Mesenchymal stem cell (in vitro differentiated cells and primary cell): ENCODE results near the gene CLIC3.

Source experiments
- DNase-seq: peaks from one replicate; pipeline ENCODE4 v3.0.0-alpha.2; 2013
- H2AFZ ChIP-seq: one replicate; pipeline ENCODE4 v1.6.1; 2013; ENCODE audit warnings: low read depth, mild to moderate bottlenecking, control low read depth, inconsistent platforms, low read length, moderate library complexity
- H2AK5ac ChIP-seq: 2 replicates; pipeline ENCODE4 v1.6.1; 2013; ENCODE audit warnings: low read length, moderate library complexity, mild to moderate bottlenecking, inconsistent platforms; ENCODE audit not compliant: severe bottlenecking
- H2BK120ac ChIP-seq: one replicate; pipeline ENCODE4 v1.6.1; 2013; ENCODE audit warnings: low read depth, mild to moderate bottlenecking, inconsistent platforms, low read length, moderate library complexity
- H2BK12ac ChIP-seq, 2 experiments: one replicate each; pipeline ENCODE4 v1.6.1; 2013; ENCODE audit warnings: inconsistent platforms in 2 of 2, low read length in 2 of 2, mild to moderate bottlenecking in 2 of 2, moderate library complexity in 2 of 2, control low read depth in 1 of 2
- H2BK15ac ChIP-seq: one replicate; pipeline ENCODE4 v1.6.1; 2013; ENCODE audit warnings: mild to moderate bottlenecking, low read depth, inconsistent platforms; ENCODE audit not compliant: poor library complexity, severe bottlenecking
- H2BK5ac ChIP-seq: 2 replicates; pipeline ENCODE4 v1.6.1; 2013; ENCODE audit warnings: low read depth, mild to moderate bottlenecking, low read length, control low read depth, inconsistent platforms; ENCODE audit not compliant: poor library complexity, severe bottlenecking
- H3K14ac ChIP-seq, 2 experiments: one replicate each; pipeline ENCODE4 v1.6.1; 2013; ENCODE audit warnings: inconsistent platforms in 2 of 2, low read length in 2 of 2, control low read depth in 1 of 2, mild to moderate bottlenecking in 1 of 2, moderate library complexity in 1 of 2
- H3K18ac ChIP-seq, 2 experiments: one replicate each; pipeline ENCODE4 v1.6.1; 2013; ENCODE audit warnings: inconsistent platforms in 2 of 2, low read length in 2 of 2, control low read depth in 1 of 2, low read depth in 1 of 2, mild to moderate bottlenecking in 1 of 2
- H3K23ac ChIP-seq, 2 experiments: one replicate each; pipeline ENCODE4 v1.6.1; 2013; ENCODE audit warnings: inconsistent platforms in 2 of 2, low read length in 2 of 2, mild to moderate bottlenecking in 2 of 2, moderate library complexity in 2 of 2, control low read depth in 1 of 2
- H3K27ac ChIP-seq: 2 replicates; pipeline ENCODE4 v1.5.1; 2013; ENCODE audit warnings: mild to moderate bottlenecking, moderate library complexity, low read length, control low read depth, inconsistent platforms; ENCODE audit not compliant: poor library complexity, severe bottlenecking
- H3K27me3 ChIP-seq, 2 experiments: 2 replicates each; pipeline versions ENCODE4 v1.6.1 to v1.7.0; 2013; ENCODE audit warnings: low read length in 2 of 2, mild to moderate bottlenecking in 2 of 2, moderate library complexity in 2 of 2, control low read depth in 1 of 2, inconsistent platforms in 1 of 2; ENCODE audit not compliant: control insufficient read depth in 1 of 2, insufficient read depth in 1 of 2
- H3K36me3 ChIP-seq, 2 experiments: 2 replicates each; pipeline versions ENCODE4 v1.6.1 to v1.7.0; 2013; ENCODE audit warnings: low read length in 2 of 2, control low read depth in 1 of 2, inconsistent platforms in 1 of 2, low read depth in 1 of 2, mild to moderate bottlenecking in 1 of 2; ENCODE audit not compliant: insufficient read depth in 2 of 2, control insufficient read depth in 1 of 2
- H3K4ac ChIP-seq, 2 experiments: one replicate each; pipeline ENCODE4 v1.6.1; 2013; ENCODE audit warnings: inconsistent platforms in 2 of 2, low read length in 2 of 2, mild to moderate bottlenecking in 2 of 2, moderate library complexity in 2 of 2, control low read depth in 1 of 2, low read depth in 1 of 2
- H3K4me1 ChIP-seq: 2 replicates; pipeline ENCODE4 v1.6.1; 2013; ENCODE audit warnings: low read depth, low read length, control low read depth; ENCODE audit not compliant: control insufficient read depth, insufficient read depth
- H3K4me2 ChIP-seq: 2 replicates; pipeline ENCODE4 v1.6.1; 2013; ENCODE audit warnings: low read length, mild to moderate bottlenecking, inconsistent platforms; ENCODE audit not compliant: poor library complexity, severe bottlenecking
- H3K4me3 ChIP-seq, 2 experiments: 2 replicates each; pipeline versions ENCODE4 v1.5.1 to v1.7.0; 2013; ENCODE audit warnings: low read length in 2 of 2, mild to moderate bottlenecking in 2 of 2, control low read depth in 1 of 2, low read depth in 1 of 2; ENCODE audit not compliant: insufficient read depth in 1 of 2
- H3K79me1 ChIP-seq: replicated peaks from 2 replicates; pipeline ENCODE4 v1.6.1; 2013; ENCODE audit warnings: mild to moderate bottlenecking, control low read depth, low read length, inconsistent platforms; ENCODE audit not compliant: poor library complexity, severe bottlenecking
- H3K9ac ChIP-seq: 2 replicates; pipeline ENCODE4 v1.7.0; 2013; ENCODE audit warnings: mild to moderate bottlenecking, low read length, moderate library complexity
- H3K9me3 ChIP-seq: 2 replicates; pipeline ENCODE4 v1.7.0; 2013; ENCODE audit warnings: mild to moderate bottlenecking, low read length; ENCODE audit not compliant: control insufficient read depth
- H4K8ac ChIP-seq: one replicate; pipeline ENCODE4 v1.6.1; 2013; ENCODE audit warnings: inconsistent platforms, mild to moderate bottlenecking, low read length, moderate library complexity
- H4K91ac ChIP-seq: one replicate; pipeline ENCODE4 v1.6.1; 2013; ENCODE audit warnings: mild to moderate bottlenecking, low read length, inconsistent platforms
- WGBS: methylation state at CpG from one replicate; pipeline ENCODE4 v1.1.7; 2013; ENCODE audit warnings: mixed read lengths; 5-methylcytosine and 5-hydroxymethylcytosine counted together

CLIC3 gene

GRCh38 chr9:136958898-136959850, 37.2 kb downstream of the CLIC3 start:
- H2BK120ac ChIP-seq: no peak overlapping the region
- peaks cover 20% of the 10 kb centered on the region for H3K4me1 ChIP-seq
- H3K9ac ChIP-seq: no peak overlapping the region
- no peaks in the 10 kb centered on the region for H3K36me3 ChIP-seq
- peaks cover 0 to 17% of the 10 kb centered on the region in 2 experiments for H3K27me3 ChIP-seq
- no peak overlapping the region for H2AFZ ChIP-seq
- peaks cover 3% of the 10 kb centered on the region for H3K9me3 ChIP-seq
- peak overlapping the region; percentile 21 for H4K91ac ChIP-seq
- H3K23ac ChIP-seq: no peak overlapping the region
- WGBS: 87% methylated on average over 28 of the region's 28 CpGs
- no peak overlapping the region for H3K4ac ChIP-seq
- no peak overlapping the region for H2AK5ac ChIP-seq
- no peak overlapping the region for H2BK15ac ChIP-seq
- DNase-seq: no peak
- no peak overlapping the region for H3K4me2 ChIP-seq
- no peaks in the 10 kb centered on the region for H3K79me1 ChIP-seq
- H3K4me3 ChIP-seq: no peak overlapping the region
- no peak overlapping the region for H2BK12ac ChIP-seq
- no peak overlapping the region for H3K14ac ChIP-seq
- H4K8ac ChIP-seq: no peak overlapping the region
- no peak overlapping the region for H3K18ac ChIP-seq
- no peak overlapping the region for H2BK5ac ChIP-seq
- H3K27ac ChIP-seq: no peak overlapping the region

DNA sequence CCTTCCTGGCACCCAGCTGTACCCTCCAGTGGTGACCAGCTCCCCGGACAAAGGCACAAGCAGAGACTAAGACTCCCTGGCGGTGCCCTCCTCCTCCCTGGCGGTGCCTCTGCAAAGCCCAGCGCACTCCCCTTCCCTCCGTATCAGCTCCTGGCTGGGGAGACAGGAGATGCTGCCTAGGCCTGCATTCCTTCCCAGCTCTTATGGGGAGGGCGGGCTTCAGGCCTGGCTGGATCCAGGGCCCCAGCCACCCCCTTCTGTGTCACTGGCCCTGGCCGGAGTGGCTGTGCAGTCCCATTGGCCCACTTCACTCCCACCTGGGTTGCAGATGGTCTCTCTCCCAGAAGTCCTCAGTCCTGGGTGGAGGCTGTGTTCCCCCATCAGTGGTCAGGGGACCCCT, 37.9 kb downstream of the CLIC3 start:
- H3K27me3 ChIP-seq: peaks cover 0 to 23% of the 10 kb centered on the region in 2 experiments
- no peak overlapping the region for H2AK5ac ChIP-seq
- no peak overlapping the region for H2BK15ac ChIP-seq
- no peak overlapping the region for H3K23ac ChIP-seq
- no peak overlapping the region for H3K4me3 ChIP-seq
- H3K14ac ChIP-seq: no peak overlapping the region
- no peak overlapping the region for H3K4me2 ChIP-seq
- H3K9me3 ChIP-seq: peaks cover 3% of the 10 kb centered on the region
- no peaks in the 10 kb centered on the region for H3K79me1 ChIP-seq
- no peak overlapping the region for H2BK120ac ChIP-seq
- H3K9ac ChIP-seq: no peak overlapping the region
- 92% methylated on average over 7 of the region's 7 CpGs for WGBS
- H2BK12ac ChIP-seq: no peak overlapping the region
- peak overlapping the region; percentile 12 for H4K91ac ChIP-seq
- peaks cover 22% of the 10 kb centered on the region for H3K4me1 ChIP-seq
- no peak overlapping the region for H3K4ac ChIP-seq
- no peak overlapping the region for H2AFZ ChIP-seq
- H3K18ac ChIP-seq: no peak overlapping the region
- H3K27ac ChIP-seq: no peak overlapping the region
- no peak overlapping the region for H4K8ac ChIP-seq
- no peaks in the 10 kb centered on the region for H3K36me3 ChIP-seq
- no peak overlapping the region for H2BK5ac ChIP-seq
- no peak for DNase-seq

- Histone ChIP-seq H3K4ac (no peak overlapping the region), H3K27ac (no peak overlapping the region), H3K14ac (no peak overlapping the region), H2BK5ac (no peak overlapping the region), H3K36me3 (no peaks in the 10 kb centered on the region), H3K79me1 (no peaks in the 10 kb centered on the region), H3K23ac (no peak overlapping the region), H4K8ac (no peak overlapping the region), H2BK15ac (no peak overlapping the region), H2BK12ac (no peak overlapping the region), H2AK5ac (no peak overlapping the region), H3K4me3 (no peak overlapping the region), H3K18ac (no peak overlapping the region), H2AFZ (no peak overlapping the region), H2BK120ac (no peak overlapping the region), H3K27me3 (peaks cover 0 to 19% of the 10 kb centered on the region in 2 experiments), H3K9me3 (peaks cover 3% of the 10 kb centered on the region), H3K4me2 (no peak overlapping the region), H4K91ac (no peak overlapping the region), H3K4me1 (peaks cover 22% of the 10 kb centered on the region), H3K9ac (no peak overlapping the region)
- WGBS: 76% methylated on average over 4 of the region's 6 CpGs
- DNase-seq: no peak
Observed at GRCh38 chr9:136957901-136958300, 38.5 kb downstream of the CLIC3 start.

GRCh38 chr9:136957461-136957860, 38.9 kb downstream of the CLIC3 start:
- no peak overlapping the region for H2AFZ ChIP-seq
- H3K9me3 ChIP-seq: peaks cover 3% of the 10 kb centered on the region
- no peak overlapping the region for H2BK120ac ChIP-seq
- H3K4ac ChIP-seq: no peak overlapping the region
- no peak overlapping the region for H4K8ac ChIP-seq
- WGBS: 96% methylated on average over 1 of the region's 1 CpG
- H3K9ac ChIP-seq: no peak overlapping the region
- no peak overlapping the region for H3K18ac ChIP-seq
- H3K36me3 ChIP-seq: no peaks in the 10 kb centered on the region
- H4K91ac ChIP-seq: no peak overlapping the region
- H3K79me1 ChIP-seq: no peaks in the 10 kb centered on the region
- H3K14ac ChIP-seq: no peak overlapping the region
- no peak overlapping the region for H3K27ac ChIP-seq
- H2BK15ac ChIP-seq: no peak overlapping the region
- DNase-seq: no peak
- H2AK5ac ChIP-seq: no peak overlapping the region
- no peak overlapping the region for H3K4me2 ChIP-seq
- peaks cover 0 to 16% of the 10 kb centered on the region in 2 experiments for H3K27me3 ChIP-seq
- H2BK12ac ChIP-seq: no peak overlapping the region
- H2BK5ac ChIP-seq: no peak overlapping the region
- H3K23ac ChIP-seq: no peak overlapping the region
- peaks cover 20% of the 10 kb centered on the region for H3K4me1 ChIP-seq
- no peak overlapping the region for H3K4me3 ChIP-seq
